ENCODE results near the gene CMTM5.
"Not testable (repeated sequence)": the region's sequence is repeated elsewhere in the genome, so short reads cannot be mapped to it uniquely, and the experiment has no call there.

CMTM5 gene

GRCh38 chr14:23416801-23417200 is 40.0 kb downstream of the CMTM5 start:
- no peak for DNase-seq

- not testable (repeated sequence) for DNase-seq
Observed at GRCh38 chr14:23417269-23417668, 40.4 kb downstream of the CMTM5 start.

- DNase-seq, result no peak
Observed at GRCh38 chr14:23418021-23418420, 41.2 kb downstream of the CMTM5 start.

GRCh38 chr14:23419646-23420045 is 42.8 kb downstream of the CMTM5 start:
- DNase-seq, result not testable (repeated sequence)

GRCh38 chr14:23421594-23421993 is 44.7 kb downstream of the CMTM5 start:
- DNase-seq, result no peak

GRCh38 chr14:23423657-23424056 is 46.8 kb downstream of the CMTM5 start:
- DNase-seq, result no peak

GRCh38 chr14:23425169-23425568 is 48.3 kb downstream of the CMTM5 start:
- DNase-seq, result no peak

- not testable (repeated sequence) for DNase-seq
Observed at GRCh38 chr14:23425798-23426197, 49.0 kb downstream of the CMTM5 start.

GRCh38 chr14:23428686-23429495 is 52.0 kb downstream of the CMTM5 start:
- no peak for DNase-seq
